HK-2 (cell line): ENCODE results near the gene FILIP1.
"Not testable (repeated sequence)": the region's sequence is repeated elsewhere in the genome, so short reads cannot be mapped to it uniquely, and the experiment has no call there.

Experiments used
- DNase-seq: peaks from one replicate; pipeline ENCODE4 v3.0.0-alpha.2; 2018; ENCODE audit not compliant: unreplicated experiment

FILIP1 gene

DNA sequence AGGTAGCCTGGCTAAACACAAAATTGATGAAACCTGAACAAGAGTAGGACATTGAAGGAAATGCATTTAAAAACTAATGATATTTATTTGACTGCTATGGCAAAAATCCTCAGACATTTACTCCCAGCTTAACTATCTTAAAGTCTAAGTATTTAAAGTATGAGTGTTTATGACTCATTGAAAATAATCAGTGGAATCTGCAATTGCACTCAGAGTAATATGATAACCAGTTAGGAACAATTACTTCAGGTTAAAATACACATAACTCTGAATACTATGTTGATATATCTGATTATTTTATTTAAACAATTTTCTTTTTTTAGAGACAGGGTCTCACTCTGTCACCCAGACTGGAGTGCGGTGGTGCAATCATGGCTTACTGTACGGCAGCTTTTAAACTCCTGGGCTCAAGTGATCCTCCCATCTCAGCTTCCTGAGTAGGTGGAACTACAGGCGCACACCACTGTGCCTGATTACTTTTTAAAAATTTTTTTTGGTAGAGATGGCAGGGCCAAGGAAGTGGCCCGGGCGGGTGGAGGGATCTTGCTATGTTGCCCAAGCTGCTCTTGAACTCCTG is 43.9 kb downstream of the FILIP1 start:
- DNase-seq, result no peak

DNA sequence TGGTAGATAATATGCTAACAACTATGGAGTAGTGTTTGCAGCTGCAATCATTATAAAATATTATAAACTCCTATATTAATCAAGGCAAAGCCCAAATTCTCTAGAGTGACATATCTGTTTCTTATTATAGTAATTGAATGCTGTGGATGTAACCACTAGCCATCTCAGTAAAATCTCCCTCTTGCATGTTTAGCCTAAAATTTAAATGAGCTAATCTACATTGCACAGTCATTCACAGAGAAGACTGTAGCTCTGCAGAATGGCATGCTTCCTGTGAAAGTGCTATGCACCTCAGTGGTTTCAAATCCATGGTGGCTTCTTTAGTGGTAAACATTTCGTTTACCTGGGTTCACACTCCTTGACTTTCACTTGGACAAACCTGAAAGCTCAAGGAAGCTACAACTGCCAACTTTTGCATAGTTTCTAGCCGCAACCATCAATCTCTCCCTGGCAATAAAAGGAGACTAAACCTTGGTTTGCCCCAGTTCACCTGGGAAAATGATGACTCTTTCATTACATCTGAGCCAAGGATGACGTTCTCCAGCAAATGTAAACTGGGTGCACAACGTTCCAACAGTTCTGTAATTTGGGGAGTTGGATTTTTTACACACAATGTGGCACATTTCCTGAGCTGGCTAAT is 47.2 kb downstream of the FILIP1 start:
- DNase-seq, result no peak

DNA sequence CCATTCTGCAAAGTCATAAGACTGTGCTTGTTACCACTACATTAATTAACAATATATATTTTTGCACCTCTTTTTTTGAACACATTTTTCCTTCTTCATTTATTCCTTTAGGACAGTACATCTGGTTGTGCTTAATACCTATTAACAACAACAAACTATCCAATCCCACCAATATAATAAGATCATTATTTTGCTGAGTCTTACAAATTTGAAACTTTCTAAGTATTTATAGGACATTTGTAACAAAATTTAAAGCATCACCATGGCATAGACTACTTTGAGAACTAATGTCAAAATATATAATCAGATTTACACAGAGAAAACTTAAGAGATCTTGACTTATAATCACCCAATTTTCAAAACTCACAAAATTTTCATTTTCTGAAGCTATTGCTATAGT is 47.9 kb downstream of the FILIP1 start:
- DNase-seq, result no peak

GRCh38 chr6:75444899-75445298 is 48.7 kb downstream of the FILIP1 start:
- DNase-seq, result no peak

- not testable (repeated sequence) for DNase-seq
Observed at GRCh38 chr6:75441883-75442282, 51.7 kb downstream of the FILIP1 start.

GRCh38 chr6:75441479-75441878 is 52.1 kb downstream of the FILIP1 start:
- not testable (repeated sequence) for DNase-seq

DNA sequence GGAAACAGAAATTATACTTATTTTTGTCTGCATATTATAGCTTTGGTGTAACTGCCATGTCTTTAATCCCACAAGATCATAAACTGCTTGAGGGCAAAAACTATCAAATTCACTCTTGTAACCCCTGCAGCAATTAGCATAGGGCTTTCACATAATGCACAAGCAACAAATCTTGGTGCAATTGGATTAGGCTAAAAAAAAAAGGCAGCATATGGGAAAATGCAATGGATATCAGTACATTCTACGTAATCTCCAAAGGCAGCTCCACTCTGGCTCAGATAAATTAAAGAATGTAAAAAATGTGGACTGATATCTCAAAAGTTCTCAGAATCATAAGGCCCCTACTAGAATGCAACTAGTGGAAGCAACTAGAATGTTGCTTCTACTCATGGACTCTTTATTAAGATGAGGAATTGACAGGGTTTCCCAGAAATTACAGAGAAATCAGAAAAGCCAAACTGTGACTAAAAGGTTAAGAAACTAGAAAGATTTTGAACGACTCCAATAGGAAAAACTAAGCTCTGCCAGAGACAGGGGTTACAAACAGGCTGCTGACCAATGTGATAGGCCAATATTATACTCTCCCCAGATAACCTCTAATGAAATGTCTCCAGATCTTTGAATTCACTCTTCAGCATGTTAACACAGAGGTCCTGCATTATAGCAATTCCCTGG is 55.0 kb downstream of the FILIP1 start:
- DNase-seq, result no peak

- no peak for DNase-seq
Observed at GRCh38 chr6:75438013-75438431, 55.6 kb downstream of the FILIP1 start.

- DNase-seq, result no peak
Observed at GRCh38 chr6:75437421-75437891, 56.1 kb downstream of the FILIP1 start.

DNA sequence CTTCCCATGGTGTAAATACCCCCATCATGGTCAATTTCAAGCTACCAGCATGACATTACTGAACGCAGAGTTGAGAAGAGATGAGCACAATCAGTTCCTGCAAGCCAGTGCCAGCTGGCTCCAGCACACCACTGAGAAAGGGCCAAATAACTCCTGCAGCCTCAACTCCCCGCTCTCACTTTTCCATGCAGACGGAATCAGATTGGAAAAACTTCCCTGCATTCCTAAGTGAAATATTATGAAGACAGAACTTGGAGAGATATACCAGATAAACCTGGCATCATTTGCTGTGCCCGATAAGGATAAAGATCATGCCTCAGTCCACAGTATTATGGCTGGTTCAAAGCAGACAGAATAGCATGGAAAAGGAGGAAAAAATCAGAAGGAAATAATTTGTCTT is 56.7 kb downstream of the FILIP1 start:
- DNase-seq, result no peak

DNA sequence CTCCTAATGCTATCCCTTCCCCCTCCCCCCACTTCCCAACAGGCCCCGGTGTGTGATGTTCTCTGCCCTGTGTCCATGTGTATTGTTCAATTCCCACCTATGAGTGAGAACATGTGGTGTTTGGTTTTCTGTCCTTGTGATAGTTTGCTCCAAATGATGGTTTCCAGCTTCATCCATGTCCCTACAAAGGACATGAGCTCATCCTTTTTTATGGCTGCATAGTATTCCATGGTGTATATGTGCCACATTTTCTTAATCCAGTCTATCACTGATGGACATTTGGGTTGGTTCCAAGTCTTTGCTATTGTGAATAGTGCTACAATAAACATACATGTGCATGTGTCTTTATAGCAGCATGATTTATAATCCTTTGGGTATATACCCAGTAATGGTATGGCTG is 60.8 kb downstream of the FILIP1 start:
- not testable (repeated sequence) for DNase-seq

DNA sequence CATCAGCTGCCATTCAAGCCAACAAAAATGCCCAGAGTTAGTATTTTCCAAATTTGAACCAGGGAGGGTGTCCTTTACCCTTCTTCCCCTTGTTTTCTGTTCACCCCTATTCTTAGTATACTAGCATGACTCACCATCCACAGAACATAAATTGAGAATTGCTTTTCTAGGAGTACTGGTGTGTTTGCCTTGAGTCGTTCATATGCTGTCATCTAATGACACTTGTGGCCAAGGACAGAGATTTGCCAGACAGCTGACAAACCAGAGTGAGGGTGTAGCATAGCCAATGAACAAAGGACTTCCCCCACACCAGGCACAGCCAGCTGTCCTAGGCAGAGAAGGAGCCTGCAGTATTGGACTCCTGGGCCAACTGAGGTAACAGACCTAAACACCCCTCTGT is 62.2 kb downstream of the FILIP1 start:
- DNase-seq, result peak; percentile 11

- DNase-seq, result no peak
Observed at GRCh38 chr6:75430631-75431325, 62.8 kb downstream of the FILIP1 start.

DNA sequence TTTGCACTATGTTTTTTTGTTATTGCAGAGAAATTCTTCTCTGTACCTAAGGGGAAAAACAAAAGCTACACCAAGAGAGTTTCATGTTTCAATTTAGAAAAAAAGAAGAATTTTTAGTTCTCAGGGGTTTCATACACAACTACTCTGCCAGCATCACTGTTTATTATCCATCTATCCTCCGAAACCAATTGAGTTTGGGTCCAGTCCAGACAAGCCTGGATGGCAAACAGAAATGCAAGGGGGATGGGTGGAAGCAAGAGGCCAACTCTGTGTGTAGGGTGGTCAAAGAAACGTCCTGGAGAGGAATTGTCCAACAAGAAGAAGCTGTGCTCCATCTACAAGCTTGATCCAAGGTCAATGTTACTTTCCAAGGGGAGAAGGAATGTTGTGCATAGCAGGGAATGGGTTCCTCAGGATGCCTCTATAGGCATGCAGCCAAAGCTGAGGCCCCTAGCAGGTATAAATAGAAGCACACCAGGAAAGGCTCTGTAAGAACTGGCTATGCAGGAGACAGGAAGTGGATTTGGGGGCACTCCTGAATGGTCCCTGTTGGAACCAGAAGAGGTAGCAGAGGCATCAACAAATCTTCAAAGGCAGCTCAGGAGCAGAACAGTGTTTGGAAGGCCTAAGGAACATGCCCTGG is 64.4 kb downstream of the FILIP1 start:
- DNase-seq, result no peak

DNA sequence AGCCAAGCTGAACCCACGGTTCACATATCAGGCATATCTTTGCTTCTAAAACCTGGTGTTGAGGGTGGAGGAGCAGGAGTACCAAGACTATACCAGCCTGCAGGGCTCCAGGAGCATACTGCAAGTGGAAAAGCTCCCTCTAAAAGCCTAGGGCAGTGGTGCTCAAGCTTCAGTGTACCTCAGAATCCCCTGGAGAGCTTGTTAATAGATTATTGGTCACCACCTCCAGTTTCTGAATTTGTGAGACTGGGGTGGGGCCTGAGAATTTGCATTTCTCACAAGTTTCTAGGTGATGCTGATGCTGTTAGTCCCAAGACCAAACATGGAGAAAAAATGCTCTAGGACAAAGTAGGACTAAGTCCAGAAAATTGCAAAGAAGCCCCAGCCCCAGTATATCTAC is 65.4 kb downstream of the FILIP1 start:
- no peak for DNase-seq

GRCh38 chr6:75427329-75427728 is 66.3 kb downstream of the FILIP1 start:
- no peak for DNase-seq

DNA sequence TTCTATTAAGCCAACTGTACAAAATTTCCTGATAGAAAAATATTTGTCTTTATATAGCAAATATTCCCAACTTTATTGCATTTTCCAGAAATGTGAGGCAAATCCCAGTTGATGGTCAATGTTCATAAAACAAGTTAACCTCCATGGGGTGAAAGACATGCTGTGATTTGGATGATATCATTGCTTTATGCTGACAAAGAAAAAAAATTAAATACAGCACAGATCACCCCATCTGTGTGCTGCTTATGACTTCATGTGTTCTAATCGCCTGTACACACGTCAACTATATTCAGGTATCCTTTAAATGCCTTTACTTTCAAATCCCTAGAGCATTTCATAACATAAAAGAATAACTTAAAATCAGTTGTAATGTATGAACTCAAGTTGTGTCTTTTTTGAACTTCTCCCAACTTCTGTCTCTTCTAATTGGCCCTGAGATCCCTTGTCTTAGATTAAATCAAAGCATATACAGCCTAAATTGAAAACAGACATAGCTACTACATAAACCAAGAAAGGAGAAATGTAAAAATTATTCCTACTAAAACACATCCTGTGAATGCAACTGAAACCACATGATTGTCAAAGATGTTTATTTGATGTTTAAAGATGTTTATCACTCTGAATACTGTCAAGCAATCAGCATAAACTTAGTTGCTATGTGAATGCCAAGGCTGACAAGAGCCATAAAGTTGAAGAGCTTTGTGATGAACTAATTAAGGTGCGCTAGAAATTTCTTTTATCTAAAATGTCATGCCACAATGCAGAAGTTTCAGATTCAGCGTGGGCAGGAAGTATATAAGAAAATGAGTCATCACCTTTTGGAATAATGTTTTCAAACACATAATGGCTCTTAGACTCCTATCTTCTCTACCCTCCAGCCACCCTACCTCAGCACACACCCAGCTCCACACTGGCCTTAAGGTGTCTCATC is 68.7 kb downstream of the FILIP1 start:
- no peak for DNase-seq

DNA sequence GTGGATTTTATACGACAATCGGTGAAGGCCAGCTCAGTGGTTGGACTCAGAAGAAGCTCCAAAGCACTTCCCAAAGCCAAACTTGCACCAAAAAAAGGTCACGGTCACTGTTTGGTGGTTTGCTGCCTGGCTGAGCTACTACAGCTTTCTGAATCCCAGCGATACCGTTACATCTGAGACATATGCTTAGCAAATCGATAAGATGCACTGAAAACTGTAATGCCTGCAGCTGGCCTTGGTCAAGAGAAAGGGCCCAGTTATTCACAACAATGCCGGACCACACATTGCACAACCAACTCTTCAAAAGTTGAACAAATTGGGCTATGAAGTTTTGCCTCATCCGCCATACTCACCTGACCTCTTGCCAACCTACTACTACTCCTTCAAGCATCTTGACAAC is 70.2 kb downstream of the FILIP1 start:
- no peak for DNase-seq

GRCh38 chr6:75422024-75422639 is 71.5 kb downstream of the FILIP1 start:
- no peak for DNase-seq

GRCh38 chr6:75421316-75422023 is 72.1 kb downstream of the FILIP1 start:
- DNase-seq, result no peak
